PC-9 (cell line): ENCODE data around the gene GOLT1B. TPM values are rescaled to one million over a fixed set of nuclear protein-coding genes. Genes with fewer than 3 reads are reported as not detected.

Source experiments
- BruUV-seq: library from RNA; stranded (reverse); fragments of 400-500 nt; replicated peaks from 2 replicates; lab custom pipeline; 2021; lab: Mats Ljungman, UMichigan
- CTCF ChIA-PET: fragments of 300-600 bp; sonication (Branson Sonifier 250); formaldehyde crosslinking; loops from one replicate; lab custom pipeline; 2022; ENCODE audit warnings: antibody characterized with exemption; lab: Charles Lee
- POLR2A ChIA-PET: fragments of 300-600 bp; sonication (Branson Sonifier 250); formaldehyde crosslinking; loops from one replicate; lab custom pipeline; 2022; ENCODE audit warnings: antibody characterized with exemption; ENCODE audit not compliant: unreplicated experiment; lab: Charles Lee
- DNase-seq, 2 experiments: peaks; one replicate each; pipeline versions ENCODE4 v3.0.0 to v3.0.0-alpha.2; 2015 to 2022; ENCODE audit warnings: mixed read lengths in 1 of 2
- H2AFZ ChIP-seq: fragments of 200-600 bp; sonication (generic); 2 replicates; pipeline ENCODE4 v1.8.1; 2017; ENCODE audit warnings: antibody characterized with exemption
- H3F3A ChIP-seq: fragments of 200-600 bp; sonication (generic); 2 replicates; pipeline ENCODE4 v1.8.1; 2017; ENCODE audit warnings: antibody characterized with exemption, mild to moderate bottlenecking, low read depth; ENCODE audit not compliant: insufficient read depth
- H3K27ac ChIP-seq: fragments of 200-600 bp; sonication (generic); 2 replicates; pipeline ENCODE4 v1.6.1; 2016; ENCODE audit warnings: mixed run types
- H3K27me3 ChIP-seq: fragments of 200-600 bp; sonication (generic); 2 replicates; pipeline ENCODE4 v1.6.1; 2016; ENCODE audit warnings: low read depth, mixed run types; ENCODE audit not compliant: insufficient read depth
- H3K36me3 ChIP-seq: fragments of 200-600 bp; sonication (generic); 2 replicates; pipeline ENCODE4 v1.6.1; 2016; ENCODE audit warnings: low read depth, mixed run types
- H3K4me1 ChIP-seq: fragments of 200-600 bp; sonication (generic); replicated peaks from 2 replicates; pipeline ENCODE4 v1.6.1; 2016; ENCODE audit warnings: mixed run types; ENCODE audit not compliant: insufficient read depth
- H3K4me2 ChIP-seq: fragments of 200-600 bp; sonication (generic); 2 replicates; pipeline ENCODE4 v1.6.1; 2017; ENCODE audit warnings: mixed run types
- H3K4me3 ChIP-seq: fragments of 200-600 bp; sonication (generic); 2 replicates; pipeline ENCODE4 v1.6.1; 2016; ENCODE audit warnings: mixed run types
- H3K79me2 ChIP-seq: fragments of 200-600 bp; sonication (generic); 2 replicates; pipeline ENCODE4 v1.6.1; 2017; ENCODE audit warnings: low read depth, mixed run types
- H3K9me2 ChIP-seq: fragments of 200-600 bp; sonication (generic); 2 replicates; pipeline ENCODE4 v1.8.1; 2017; ENCODE audit warnings: mild to moderate bottlenecking; ENCODE audit not compliant: insufficient read depth
- H3K9me3 ChIP-seq: fragments of 200-600 bp; sonication (generic); 2 replicates; pipeline ENCODE4 v1.8.1; 2016; ENCODE audit warnings: low read depth; ENCODE audit not compliant: insufficient read depth
- H4K20me1 ChIP-seq: fragments of 200-600 bp; sonication (generic); 2 replicates; pipeline ENCODE4 v1.8.1; 2017; ENCODE audit not compliant: insufficient read depth
- EZH2 ChIP-seq: fragments of 200-600 bp; sonication (generic); IDR thresholded peaks from 2 replicates; pipeline ENCODE4 v1.8.0; 2017; ENCODE audit warnings: antibody characterized with exemption, low read depth
- intact Hi-C: fragments of 100-400 bp; cut with micrococcal nuclease; formaldehyde crosslinking; loops from one replicate; pipeline ENCODE4 v1.10.0; 2022; ENCODE audit not compliant: unreplicated experiment
- total RNA-seq: library from RNA; stranded (reverse); gene quantifications from 2 replicates; pipeline ENCODE4 v1.2.3, GENCODE V29; 2021
- TF ChIP-seq, protein P1 (sequence below): fragments of 200-600 bp; sonication (generic); conservative IDR thresholded peaks from 2 replicates; pipeline ENCODE4 v1.6.1; 2017; ENCODE audit warnings: mixed run types, antibody characterized with exemption, mild to moderate bottlenecking, moderate library complexity

GOLT1B gene
- total RNA-seq, 1 experiment from 2014 or later: 39.0 TPM

DNA sequence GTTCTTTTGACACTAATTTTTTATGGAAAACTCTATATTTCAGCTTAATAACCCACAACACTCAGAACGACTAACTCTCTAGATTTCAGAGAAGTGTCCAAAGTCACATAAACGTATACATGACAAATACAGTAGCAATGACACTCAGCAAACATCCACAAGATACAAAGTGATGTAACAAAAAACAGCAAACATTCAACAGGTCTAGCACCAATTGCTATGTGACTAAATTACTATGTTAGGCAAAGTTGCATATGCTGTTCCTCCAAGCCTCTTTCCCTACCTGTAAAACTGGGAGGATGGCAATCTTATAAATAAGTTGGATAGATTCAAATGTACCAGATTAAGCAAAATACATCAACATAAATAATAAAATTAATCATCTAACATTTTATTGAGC, 1.8 kb upstream of the GOLT1B start:
- DNase-seq: no peak
- peak overlapping the region; percentile 91; the same call in 1 of the 2 replicates for H3K4me2 ChIP-seq
- no peaks in the 10 kb centered on the region for H3K36me3 ChIP-seq
- no peak for TF ChIP-seq EZH2
- TF ChIP-seq, protein P1, sequence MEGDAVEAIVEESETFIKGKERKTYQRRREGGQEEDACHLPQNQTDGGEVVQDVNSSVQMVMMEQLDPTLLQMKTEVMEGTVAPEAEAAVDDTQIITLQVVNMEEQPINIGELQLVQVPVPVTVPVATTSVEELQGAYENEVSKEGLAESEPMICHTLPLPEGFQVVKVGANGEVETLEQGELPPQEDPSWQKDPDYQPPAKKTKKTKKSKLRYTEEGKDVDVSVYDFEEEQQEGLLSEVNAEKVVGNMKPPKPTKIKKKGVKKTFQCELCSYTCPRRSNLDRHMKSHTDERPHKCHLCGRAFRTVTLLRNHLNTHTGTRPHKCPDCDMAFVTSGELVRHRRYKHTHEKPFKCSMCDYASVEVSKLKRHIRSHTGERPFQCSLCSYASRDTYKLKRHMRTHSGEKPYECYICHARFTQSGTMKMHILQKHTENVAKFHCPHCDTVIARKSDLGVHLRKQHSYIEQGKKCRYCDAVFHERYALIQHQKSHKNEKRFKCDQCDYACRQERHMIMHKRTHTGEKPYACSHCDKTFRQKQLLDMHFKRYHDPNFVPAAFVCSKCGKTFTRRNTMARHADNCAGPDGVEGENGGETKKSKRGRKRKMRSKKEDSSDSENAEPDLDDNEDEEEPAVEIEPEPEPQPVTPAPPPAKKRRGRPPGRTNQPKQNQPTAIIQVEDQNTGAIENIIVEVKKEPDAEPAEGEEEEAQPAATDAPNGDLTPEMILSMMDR: no peak
- H3K79me2 ChIP-seq: peaks cover 45% of the 10 kb centered on the region
- no peaks in the 10 kb centered on the region for H3K27me3 ChIP-seq
- no peak overlapping the region for H3K27ac ChIP-seq
- ChIA-PET CTCF (interaction anchor here (0.6 kb wide), 1 partner anchor 1477 kb away, joined by 3 read pairs; no protein-coding TSS in a partner anchor), POLR2A (no interaction called here)
- H3F3A ChIP-seq: peaks cover 9% of the 10 kb centered on the region; the same call in 1 of the 2 replicates
- no peaks in the 10 kb centered on the region for H3K9me2 ChIP-seq
- no peaks in the 10 kb centered on the region for H3K9me3 ChIP-seq
- H2AFZ ChIP-seq: no peak overlapping the region
- H4K20me1 ChIP-seq: no peaks in the 10 kb centered on the region; the same call in 1 of the 2 replicates
- H3K4me3 ChIP-seq: no peak overlapping the region; the same call in 1 of the 2 replicates
- H3K4me1 ChIP-seq: peaks cover 28% of the 10 kb centered on the region
- intact Hi-C loops: loop anchor here (2.0 kb wide), 2 partner anchors 63 to 157 kb away; partner anchors contain the start of genes LDHB and PYROXD1
- BruUV-seq: no TSS peak

DNA sequence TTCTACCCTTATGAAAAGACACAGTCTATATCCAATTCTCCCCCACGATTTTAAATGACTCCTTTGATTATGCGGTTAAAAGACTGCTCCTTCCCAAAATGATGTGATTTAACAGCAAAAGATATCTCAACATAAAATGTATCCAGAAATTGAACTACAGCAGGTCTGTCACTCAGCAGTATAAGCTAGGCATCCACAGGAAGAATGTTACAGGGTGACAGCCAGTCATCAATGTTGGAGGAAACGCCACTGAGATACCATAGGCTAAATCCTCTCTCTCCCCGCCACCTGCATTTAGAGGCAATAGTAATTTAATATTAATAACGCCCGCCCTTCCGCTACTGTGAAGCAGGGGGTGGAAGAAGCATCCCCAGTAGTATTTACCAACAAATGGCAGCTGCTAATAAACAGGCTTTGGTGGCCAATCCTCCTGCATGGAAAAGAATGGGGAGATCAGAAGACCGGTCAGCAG, 767 bp upstream of the GOLT1B start:
- H3K36me3 ChIP-seq: no peaks in the 10 kb centered on the region
- no peaks in the 10 kb centered on the region; the same call in 1 of the 2 replicates for H4K20me1 ChIP-seq
- H3K4me2 ChIP-seq: peak overlapping the region; percentile 91
- H3K79me2 ChIP-seq: peaks cover 56% of the 10 kb centered on the region
- H3K27me3 ChIP-seq: no peaks in the 10 kb centered on the region
- peak overlapping the region; percentile 93 for H3K4me3 ChIP-seq
- no peaks in the 10 kb centered on the region for H3K9me3 ChIP-seq
- no peaks in the 10 kb centered on the region for H3K9me2 ChIP-seq
- POLR2A ChIA-PET: interaction anchor here (0.6 to 0.7 kb wide), 2 partner anchors 126 to 278 kb away, joined by 3 to 4 read pairs; no protein-coding TSS in a partner anchor
- CTCF ChIA-PET: no interaction called here
- H3K27ac ChIP-seq: 0 out of 2 replicates have a peak overlapping the region, but pooled peaks have one; percentile 31
- BruUV-seq: TSS peak; percentile 56
- intact Hi-C loops: loop anchor here (2.0 kb wide), 2 partner anchors 64 to 156 kb away; partner anchors contain the start of genes LDHB and PYROXD1
- H3K4me1 ChIP-seq: peaks cover 28% of the 10 kb centered on the region
- DNase-seq: no peak
- H2AFZ ChIP-seq: peak overlapping the region; percentile 85
- peaks cover 9% of the 10 kb centered on the region; the same call in 1 of the 2 replicates for H3F3A ChIP-seq
- no peak for TF ChIP-seq EZH2

- Histone ChIP-seq H3K79me2 (peaks cover 66% of the 10 kb centered on the region), H3K27ac (peak overlapping the region; percentile 62), H3K27me3 (no peaks in the 10 kb centered on the region), H3K9me3 (no peaks in the 10 kb centered on the region), H3K4me1 (peaks cover 28% of the 10 kb centered on the region), H3F3A (peaks cover 9% of the 10 kb centered on the region; the same call in 1 of the 2 replicates), H4K20me1 (peaks cover 3% of the 10 kb centered on the region; the same call in 1 of the 2 replicates), H3K9me2 (no peaks in the 10 kb centered on the region), H3K4me3 (peak overlapping the region; percentile 93), H3K4me2 (peak overlapping the region; percentile 94), H3K36me3 (no peaks in the 10 kb centered on the region), H2AFZ (peak overlapping the region; percentile 99)
- no peak for DNase-seq
- CTCF ChIA-PET: no interaction called here
- TF ChIP-seq EZH2: no peak
- TF ChIP-seq, protein P1: no peak
- POLR2A ChIA-PET: no interaction called here
- no TSS peak for BruUV-seq
- intact Hi-C loops: no loop called here
Measured at GRCh38 chr12:21502164-21502496, 541 bp downstream of the GOLT1B start.
